MM.1S (cell line): ENCODE results near the gene PPP1R14C.

Experiments
- EZH2 ChIP-seq: fragments of 300-600 bp; sonication (generic); optimal IDR thresholded peaks from 2 replicates; pipeline ENCODE3; 2017; ENCODE audit warnings: low read depth, mild to moderate bottlenecking, antibody characterized with exemption, low read length, mixed read lengths
- TF ChIP-seq, protein P1 (sequence below): fragments of 300-600 bp; sonication (generic); IDR thresholded peaks from 2 replicates; pipeline ENCODE4 v1.5.1; 2016; ENCODE audit warnings: antibody characterized with exemption, low read length, mixed read lengths

DNA sequence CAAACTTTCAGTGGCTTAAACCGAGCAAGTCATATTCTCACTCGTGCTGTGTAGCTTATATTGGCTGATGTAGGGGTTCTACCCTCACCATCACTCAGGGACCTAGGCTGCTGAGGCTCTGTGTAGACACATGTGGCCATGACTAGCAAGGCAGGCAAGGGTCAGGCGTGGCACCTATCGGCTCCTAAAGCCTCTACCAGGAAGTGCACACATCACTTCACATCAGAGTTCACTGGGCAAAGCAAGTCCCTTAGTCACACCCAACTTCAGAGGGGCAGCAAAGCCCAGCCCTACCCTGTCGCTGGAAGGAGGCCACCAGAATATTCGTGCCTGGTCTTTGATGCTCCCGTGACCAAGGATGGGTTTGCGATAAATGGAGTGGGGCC is 42.9 kb downstream of the PPP1R14C start:
- TF ChIP-seq, protein P1, sequence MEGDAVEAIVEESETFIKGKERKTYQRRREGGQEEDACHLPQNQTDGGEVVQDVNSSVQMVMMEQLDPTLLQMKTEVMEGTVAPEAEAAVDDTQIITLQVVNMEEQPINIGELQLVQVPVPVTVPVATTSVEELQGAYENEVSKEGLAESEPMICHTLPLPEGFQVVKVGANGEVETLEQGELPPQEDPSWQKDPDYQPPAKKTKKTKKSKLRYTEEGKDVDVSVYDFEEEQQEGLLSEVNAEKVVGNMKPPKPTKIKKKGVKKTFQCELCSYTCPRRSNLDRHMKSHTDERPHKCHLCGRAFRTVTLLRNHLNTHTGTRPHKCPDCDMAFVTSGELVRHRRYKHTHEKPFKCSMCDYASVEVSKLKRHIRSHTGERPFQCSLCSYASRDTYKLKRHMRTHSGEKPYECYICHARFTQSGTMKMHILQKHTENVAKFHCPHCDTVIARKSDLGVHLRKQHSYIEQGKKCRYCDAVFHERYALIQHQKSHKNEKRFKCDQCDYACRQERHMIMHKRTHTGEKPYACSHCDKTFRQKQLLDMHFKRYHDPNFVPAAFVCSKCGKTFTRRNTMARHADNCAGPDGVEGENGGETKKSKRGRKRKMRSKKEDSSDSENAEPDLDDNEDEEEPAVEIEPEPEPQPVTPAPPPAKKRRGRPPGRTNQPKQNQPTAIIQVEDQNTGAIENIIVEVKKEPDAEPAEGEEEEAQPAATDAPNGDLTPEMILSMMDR: no peak
- no peak for TF ChIP-seq EZH2
